ENCODE results near the gene IGSF8. TPM values are rescaled to one million over a fixed set of nuclear protein-coding genes. Genes with fewer than 3 reads are reported as not detected.

IGSF8 gene
- total and polyA plus RNA-seq, 12 donors = 9.7 to 42.9 (median 24.1) TPM

DNA sequence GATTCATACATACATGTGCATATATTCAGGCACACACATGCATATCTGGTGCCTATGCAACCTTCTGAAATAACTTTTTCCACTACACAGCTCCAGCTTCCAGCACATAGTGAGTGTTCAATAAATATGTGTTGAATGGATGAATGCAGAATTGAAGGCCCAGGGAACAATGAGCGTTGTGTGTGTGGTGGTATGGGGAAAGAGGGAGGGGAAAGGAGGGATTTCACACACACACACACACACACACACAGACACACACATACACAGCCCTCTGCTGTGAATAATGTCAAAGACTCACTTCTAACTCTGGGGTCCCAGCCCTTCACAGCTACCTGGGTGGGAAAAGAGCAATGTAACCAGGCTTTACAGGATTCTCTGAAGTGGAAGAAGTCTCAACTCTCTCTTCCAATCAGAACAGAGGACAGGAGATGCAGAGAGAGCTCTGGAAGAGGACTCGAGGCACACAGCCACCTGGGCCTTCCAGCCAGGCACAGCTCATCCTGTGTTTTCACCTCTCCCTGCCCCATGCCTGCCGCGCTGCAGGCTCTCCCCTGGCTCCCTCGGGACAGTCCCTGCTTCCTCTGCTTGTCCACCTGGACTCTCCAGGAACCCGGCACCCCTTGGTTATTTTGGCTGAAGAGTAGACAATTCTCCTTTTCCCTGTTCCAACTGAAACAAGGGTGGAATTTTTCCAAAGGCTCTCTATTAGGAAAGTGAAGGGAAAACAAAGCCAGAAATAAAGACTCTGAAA, 5.4 kb upstream of the IGSF8 start:
- DNase-seq = no peak
- no peaks in the 10 kb centered on the region for H3K9me3 ChIP-seq (replicated peaks in 1 of 3)
- TF ChIP-seq CTCF (IDR thresholded peaks at IDR 0.05) = no peak
- 67 to 71% (median 69%) methylated on average over 6 of the region's 6 CpGs for WGBS, 4 donors
- intact Hi-C loops (cut with DNase I) = loop anchor here in 1 of 2 donors (10.0 kb wide), 1 partner anchor 151 kb away; no protein-coding TSS in a partner anchor
- H3K4me3 ChIP-seq = no peak overlapping the region
- no peaks in the 10 kb centered on the region for H3K27me3 ChIP-seq
- H3K27ac ChIP-seq = no peak overlapping the region
- peaks cover 0 to 10% of the 10 kb centered on the region in 2 donors for H3K4me1 ChIP-seq (replicated peaks in 1 of 2)
- H3K36me3 ChIP-seq (replicated peaks in 1 of 2) = no peaks in the 10 kb centered on the region

- peaks cover 10 to 11% of the 10 kb centered on the region in 2 donors for H3K4me1 ChIP-seq (replicated peaks in 1 of 2)
Measured at GRCh38 chr1:160101717-160102522, 3.5 kb upstream of the IGSF8 start.

GRCh38 chr1:160101037-160101716, 2.8 kb upstream of the IGSF8 start:
- no peaks in the 10 kb centered on the region for H3K27me3 ChIP-seq
- H3K36me3 ChIP-seq (replicated peaks in 1 of 2) = no peaks in the 10 kb centered on the region
- H3K9me3 ChIP-seq (replicated peaks in 1 of 3) = no peaks in the 10 kb centered on the region
- TF ChIP-seq POLR2A (IDR thresholded peaks at IDR 0.05) (peak in 1 of 2 donors; percentile 53), CTCF (IDR thresholded peaks at IDR 0.05) (peak; percentile 91 to 97 (median 94))
- no peak overlapping the region for H3K4me3 ChIP-seq
- intact Hi-C loops (cut with DNase I) = loop anchor here in 1 of 2 donors (10.0 kb wide), 1 partner anchor 154 kb away; no protein-coding TSS in a partner anchor
- peak overlapping the region in 2 of 5 donors; percentile 15 to 90 for H3K27ac ChIP-seq
- 21 to 34% (median 23%) methylated on average over 10 to 13 of the region's 13 CpGs for WGBS, 4 donors
- DNase-seq = peak; percentile 83 to 96 (median 89)
- H3K4me1 ChIP-seq (replicated peaks in 1 of 2) = peaks cover 10 to 18% of the 10 kb centered on the region in 2 donors

More at GRCh38 chr1:160101717-160102522, 3.5 kb upstream of the IGSF8 start:
- peak overlapping the region in 1 of 5 donors; percentile 90 for H3K27ac ChIP-seq
- no peak overlapping the region for H3K4me3 ChIP-seq
- no peaks in the 10 kb centered on the region for H3K9me3 ChIP-seq (replicated peaks in 1 of 3)
- no peak for DNase-seq
- no peak for TF ChIP-seq POLR2A (IDR thresholded peaks at IDR 0.05)
- no peak for TF ChIP-seq CTCF (IDR thresholded peaks at IDR 0.05)
- WGBS, 4 donors = 68 to 85% (median 76%) methylated on average over 9 of the region's 9 CpGs
- no peaks in the 10 kb centered on the region for H3K36me3 ChIP-seq (replicated peaks in 1 of 2)
- no peaks in the 10 kb centered on the region for H3K27me3 ChIP-seq
- intact Hi-C loops (cut with DNase I) = loop anchor here in 1 of 2 donors (10.0 kb wide), 1 partner anchor 153 kb away; no protein-coding TSS in a partner anchor
